Right lobe of liver (tissue), 6 donors: ENCODE data around the gene AKAP13. TPM values are rescaled to one million over a fixed set of nuclear protein-coding genes. Genes with fewer than 3 reads are reported as not detected.

Experiments used
- ATAC-seq, 4 donors: fragments of 200-7000 bp; cut with Tn5 transposase; one replicate each; pipeline ENCODE4 v1.9.1; 2020; ENCODE audit warnings: mild to moderate bottlenecking in 4 of 4, moderate library complexity in 4 of 4
- DNase-seq, 3 donors: peaks; one replicate each; pipeline ENCODE4 v3.0.0-alpha.2; 2020
- H3K27ac ChIP-seq, 3 donors: fragments of 200-600 bp; one replicate each; pipeline ENCODE4 v1.8.0; 2022
- H3K27me3 ChIP-seq, 2 donors: fragments of 200-600 bp; one replicate each; pipeline ENCODE4 v1.8.0; 2022
- H3K36me3 ChIP-seq, 4 donors: fragments of 200-600 bp; sonication (generic) in 1 of 4; one replicate each; pipeline versions ENCODE4 v1.5.1 to v1.8.0; 2017 to 2022; ENCODE audit warnings: control low read depth in 1 of 4
- H3K4me1 ChIP-seq, 4 donors: fragments of 200-600 bp; sonication (generic) in 1 of 4; one replicate each; pipeline versions ENCODE4 v1.5.1 to v1.8.0; 2017 to 2022; ENCODE audit warnings: control low read depth in 1 of 4
- H3K4me3 ChIP-seq, 3 donors: fragments of 200-600 bp; one replicate each; pipeline ENCODE4 v1.8.0; 2022
- H3K9me3 ChIP-seq, 4 donors: fragments of 200-600 bp; sonication (generic) in 1 of 4; one replicate each; pipeline versions ENCODE4 v1.5.1 to v1.8.0; 2017 to 2022; ENCODE audit warnings: control low read depth in 1 of 4
- POLR2A ChIP-seq: fragments of 450-650 bp; IDR thresholded peaks from one replicate; pipeline ENCODE4 v1.6.1; 2017; ENCODE audit warnings: antibody characterized with exemption, mild to moderate bottlenecking
- WGBS: methylation state at CpG from one replicate; pipeline ENCODE4 v1.1.6; 2018; ENCODE audit warnings: low coverage, low lambda C conversion rate; ENCODE audit not compliant: insufficient coverage; ENCODE audit errors: missing lambda C conversion rate; 5-methylcytosine and 5-hydroxymethylcytosine counted together
- intact Hi-C, 2 donors: fragments of 100-400 bp; cut with DNase I; formaldehyde crosslinking; loops; one replicate each; pipeline versions ENCODE4 v1.11.2 to v1.14.1; 2022
- total RNA-seq, 6 experiments: library from RNA; depleted of rRNA in 2 of 6; stranded (reverse); fragments of >200 nt in 2 of 6; fragmentation: NEBNext Ultra II Directional in 3 of 6; extraction: Animal tissue kit (Norgen Biotek cat#: 25700) in 3 of 6; gene quantifications; one replicate each; pipeline versions ENCODE4 v1.1.0 to v1.2.4, GENCODE V29; 2016 to 2023
- TF ChIP-seq, protein P1 (sequence below), 4 donors: fragments of 200-600 bp in 3 of 4; fragments of 450-650 bp in 1 of 4; IDR thresholded peaks; one replicate each; pipeline versions ENCODE4 v1.5.1 to v1.8.0; 2016 to 2022; ENCODE audit warnings: antibody characterized with exemption in 4 of 4, mild to moderate bottlenecking in 2 of 4
- donor health status: DM: no; HTN: yes; CAD: no.
- donor health status: DM: no; HTN: no; CAD: no.
- donor health status: DM: no; HTN: no; CAD: no.
- donor health status: DM: no; HTN: yes; CAD: no.
- donor health status: DM: no; HTN: yes; CAD: no.

The AKAP13 gene
- total RNA-seq, 6 experiments from 2014 or later: 50.1 to 73.1 (median 63.9) TPM

DNA sequence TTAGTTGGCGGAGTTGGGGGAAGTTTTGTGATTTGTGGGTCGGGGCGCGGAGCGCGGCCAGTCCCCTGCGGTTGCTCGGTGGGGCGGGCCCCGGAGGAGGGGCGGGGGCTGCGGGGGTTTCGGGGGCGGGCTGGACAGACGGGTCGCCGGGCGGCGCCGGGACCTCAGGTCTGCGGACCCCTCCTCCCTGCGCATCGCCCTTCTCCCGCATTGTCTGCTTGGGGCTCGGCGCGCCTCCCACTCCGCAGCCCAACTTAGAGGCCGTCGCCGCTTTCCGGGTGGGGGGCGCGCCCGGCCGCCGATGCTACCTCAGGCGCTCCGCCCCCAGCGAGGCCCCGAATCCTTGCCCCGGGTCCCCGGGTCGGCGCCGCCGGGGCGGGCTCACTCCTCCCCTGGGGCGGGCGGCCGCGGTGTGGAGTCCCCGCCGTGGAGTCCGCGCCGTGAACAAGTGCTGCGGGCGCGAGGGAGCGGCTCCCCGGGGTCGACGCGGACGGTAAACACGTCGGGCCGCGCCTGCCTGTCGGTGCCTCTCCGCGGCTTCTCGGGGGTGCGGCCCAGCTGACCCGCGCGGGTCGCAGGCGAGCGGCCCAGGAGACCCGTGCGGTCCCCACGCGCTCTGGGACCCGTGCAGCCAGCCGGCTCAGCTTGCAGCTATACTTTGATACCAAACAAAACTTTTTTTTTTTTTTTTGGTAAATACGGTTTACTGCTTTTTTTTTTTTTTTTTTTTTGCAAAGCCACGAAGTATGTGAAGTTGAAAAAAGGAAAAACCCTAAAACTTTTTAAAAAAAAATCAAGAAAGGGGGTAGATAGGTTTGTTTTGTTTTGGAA is 624 bp downstream of the AKAP13 start:
- intact Hi-C loops: no loop called here
- 0% methylated on average over 10 of the region's 89 CpGs for WGBS

DNA sequence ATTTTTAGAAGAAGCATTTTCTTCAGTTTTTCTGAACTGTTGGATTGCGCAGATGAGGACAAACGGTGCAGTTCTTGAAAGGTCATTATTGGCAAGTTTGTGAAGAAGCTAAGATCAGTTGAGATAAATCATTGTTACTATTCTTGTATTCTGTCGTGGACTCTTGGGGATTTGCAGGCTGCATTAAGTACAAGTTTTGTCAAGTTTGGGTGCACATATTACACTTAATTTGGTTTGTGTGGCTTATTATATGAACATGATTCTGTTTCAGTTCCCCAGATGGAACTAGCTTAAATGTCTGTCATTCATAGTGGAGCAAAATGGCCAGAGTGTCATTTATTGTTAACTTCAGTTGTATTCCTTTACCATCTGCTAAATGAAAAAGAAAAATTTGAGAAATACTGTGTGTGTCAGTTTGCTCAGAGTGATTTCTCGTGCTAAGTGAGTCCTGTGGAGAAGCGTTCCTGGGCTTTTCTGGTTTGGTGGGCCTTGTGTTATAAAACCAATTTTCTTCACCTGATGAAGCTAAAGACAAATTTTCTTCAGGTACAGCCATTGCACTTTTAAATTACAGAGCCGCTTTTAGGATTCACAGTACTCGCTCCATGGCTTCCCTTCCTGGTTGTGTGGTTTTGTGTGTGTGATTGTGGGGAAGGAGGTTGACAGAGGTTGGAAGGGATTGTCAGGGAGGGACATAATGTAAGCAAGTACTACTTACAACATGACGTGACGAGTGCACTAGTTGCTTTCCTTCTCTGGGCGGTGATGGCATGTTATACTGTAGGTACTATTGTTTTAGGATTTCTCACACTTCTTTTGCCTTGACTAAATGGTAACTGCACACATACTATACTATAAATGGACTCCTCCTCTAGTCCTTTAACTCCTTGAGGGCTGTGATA is 1.7 kb downstream of the AKAP13 start:
- 68% methylated on average over 10 of the region's 10 CpGs for WGBS
- TF ChIP-seq, protein P1, sequence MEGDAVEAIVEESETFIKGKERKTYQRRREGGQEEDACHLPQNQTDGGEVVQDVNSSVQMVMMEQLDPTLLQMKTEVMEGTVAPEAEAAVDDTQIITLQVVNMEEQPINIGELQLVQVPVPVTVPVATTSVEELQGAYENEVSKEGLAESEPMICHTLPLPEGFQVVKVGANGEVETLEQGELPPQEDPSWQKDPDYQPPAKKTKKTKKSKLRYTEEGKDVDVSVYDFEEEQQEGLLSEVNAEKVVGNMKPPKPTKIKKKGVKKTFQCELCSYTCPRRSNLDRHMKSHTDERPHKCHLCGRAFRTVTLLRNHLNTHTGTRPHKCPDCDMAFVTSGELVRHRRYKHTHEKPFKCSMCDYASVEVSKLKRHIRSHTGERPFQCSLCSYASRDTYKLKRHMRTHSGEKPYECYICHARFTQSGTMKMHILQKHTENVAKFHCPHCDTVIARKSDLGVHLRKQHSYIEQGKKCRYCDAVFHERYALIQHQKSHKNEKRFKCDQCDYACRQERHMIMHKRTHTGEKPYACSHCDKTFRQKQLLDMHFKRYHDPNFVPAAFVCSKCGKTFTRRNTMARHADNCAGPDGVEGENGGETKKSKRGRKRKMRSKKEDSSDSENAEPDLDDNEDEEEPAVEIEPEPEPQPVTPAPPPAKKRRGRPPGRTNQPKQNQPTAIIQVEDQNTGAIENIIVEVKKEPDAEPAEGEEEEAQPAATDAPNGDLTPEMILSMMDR (IDR thresholded peaks at IDR 0.05): no peak
- TF ChIP-seq POLR2A: no peak
- no peaks in the 10 kb centered on the region for H3K9me3 ChIP-seq
- H3K27ac ChIP-seq: no peak overlapping the region
- no peaks in the 10 kb centered on the region for H3K27me3 ChIP-seq
- DNase-seq (no peak), ATAC-seq (no peak)
- peaks cover 0 to 10% (median 0%) of the 10 kb centered on the region in 4 donors for H3K4me1 ChIP-seq
- no peaks in the 10 kb centered on the region for H3K36me3 ChIP-seq
- H3K4me3 ChIP-seq: peak overlapping the region in 2 of 3 donors; percentile 85 to 90
- intact Hi-C loops: no loop called here

More for the DNA sequence above, 624 bp downstream of the AKAP13 start:
- no peaks in the 10 kb centered on the region for H3K36me3 ChIP-seq
- no peaks in the 10 kb centered on the region for H3K27me3 ChIP-seq
- H3K27ac ChIP-seq: peak overlapping the region; percentile 73 to 86 (median 85)
- peak overlapping the region; percentile 80 to 90 (median 85) for H3K4me3 ChIP-seq
- TF ChIP-seq, protein P1 (IDR thresholded peaks at IDR 0.05): no peak
- peak; percentile 6 for TF ChIP-seq POLR2A
- peak; percentile 60 to 72 (median 67) for ATAC-seq
- no peaks in the 10 kb centered on the region for H3K9me3 ChIP-seq
- peak; percentile 66 to 72 (median 71) for DNase-seq
- peaks cover 0 to 10% (median 0%) of the 10 kb centered on the region in 4 donors for H3K4me1 ChIP-seq

DNA sequence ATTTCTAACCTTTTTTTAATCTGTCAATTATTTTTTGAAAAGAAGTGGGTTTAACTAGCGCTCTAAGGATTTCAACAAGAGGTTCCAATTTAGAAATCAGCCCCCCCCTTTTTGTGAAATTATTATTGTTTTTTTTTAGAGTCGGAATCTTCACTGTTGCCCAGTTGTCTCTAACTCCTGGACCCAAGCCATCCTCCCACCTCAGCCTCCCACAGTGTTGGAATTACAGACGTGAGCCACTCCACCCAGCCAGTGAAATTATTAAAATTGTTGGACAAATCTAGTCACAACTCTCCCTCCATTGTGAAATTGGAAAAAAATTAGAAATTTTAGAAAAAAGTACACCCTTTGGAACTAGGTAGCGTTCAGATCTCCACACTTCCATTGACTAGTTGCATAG is 2.5 kb downstream of the AKAP13 start:
- Histone ChIP-seq H3K9me3 (no peaks in the 10 kb centered on the region), H3K4me1 (peaks cover 0 to 10% (median 0%) of the 10 kb centered on the region in 4 donors), H3K4me3 (no peak overlapping the region), H3K36me3 (no peaks in the 10 kb centered on the region), H3K27ac (no peak overlapping the region), H3K27me3 (no peaks in the 10 kb centered on the region)
- WGBS: 87% methylated on average over 4 of the region's 4 CpGs
- intact Hi-C loops: no loop called here
- TF ChIP-seq POLR2A: no peak
- TF ChIP-seq, protein P1 (IDR thresholded peaks at IDR 0.05): no peak
- ATAC-seq (no peak), DNase-seq (no peak)

DNA sequence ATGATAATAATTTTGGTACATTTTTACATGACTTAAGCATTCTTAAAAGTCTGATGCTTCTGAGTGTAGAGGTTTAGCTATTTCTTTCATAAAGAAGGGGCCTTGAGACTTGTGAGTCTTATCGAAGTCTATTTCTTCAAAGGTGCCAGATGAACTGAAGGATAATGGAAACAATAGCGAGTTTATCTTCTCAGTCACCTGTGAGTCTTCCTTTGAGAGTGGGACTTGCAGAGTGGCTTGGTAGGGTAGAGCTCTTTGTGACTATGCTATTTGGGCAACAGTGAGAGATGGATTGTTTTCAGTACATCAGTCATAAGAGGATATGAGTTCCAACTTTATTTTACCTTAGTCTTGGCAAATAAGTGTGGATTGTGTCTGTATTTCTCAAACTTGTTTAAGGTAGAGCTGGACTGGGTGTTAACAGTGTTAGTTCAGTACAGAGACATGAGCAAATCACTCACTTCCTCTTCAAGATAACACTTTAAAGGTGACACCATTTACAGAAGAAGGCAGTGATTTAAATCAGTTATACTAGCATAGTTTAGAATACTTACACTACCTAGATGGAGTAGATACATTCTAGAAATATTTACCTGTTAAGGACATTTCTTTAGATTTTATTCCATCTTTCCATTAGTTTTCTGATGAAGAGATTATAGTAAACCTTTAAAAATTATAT is 3.2 kb downstream of the AKAP13 start:
- intact Hi-C loops: no loop called here
- Histone ChIP-seq H3K4me3 (no peak overlapping the region), H3K36me3 (no peaks in the 10 kb centered on the region), H3K4me1 (peaks cover 0 to 10% (median 0%) of the 10 kb centered on the region in 4 donors), H3K27ac (no peak overlapping the region), H3K9me3 (no peaks in the 10 kb centered on the region), H3K27me3 (no peaks in the 10 kb centered on the region)
- TF ChIP-seq, protein P1 (IDR thresholded peaks at IDR 0.05): no peak
- no peak for TF ChIP-seq POLR2A
- ATAC-seq (no peak), DNase-seq (no peak)
- 89% methylated on average over 2 of the region's 2 CpGs for WGBS
